Peyer's patch (tissue), 4 donors: Measurements from ENCODE around the gene MBD3L2. TPM values are rescaled to one million over a fixed set of nuclear protein-coding genes. Genes with fewer than 3 reads are reported as not detected.
"Not testable (repeated sequence)": the region's sequence is repeated elsewhere in the genome, so short reads cannot be mapped to it uniquely, and the experiment has no call there.

ENCODE experiments used
- DNase-seq, 3 donors: peaks; one replicate each; pipeline ENCODE4 v3.0.0-alpha.2; 2017 to 2019
- H3K27ac ChIP-seq, 4 donors: fragments of 200-600 bp; sonication (generic); one replicate each; pipeline ENCODE4 v1.5.1; 2016 to 2019
- H3K27me3 ChIP-seq, 2 donors: fragments of 200-600 bp; sonication (generic); one replicate each; pipeline ENCODE4 v1.5.1; 2019
- H3K36me3 ChIP-seq, 3 donors: fragments of 200-600 bp; sonication (generic); one replicate each; pipeline ENCODE4 v1.5.1; 2016 to 2019
- H3K4me1 ChIP-seq, 4 donors: fragments of 200-600 bp; sonication (generic); one replicate each; pipeline ENCODE4 v1.5.1; 2016 to 2019
- H3K4me3 ChIP-seq, 4 donors: fragments of 200-600 bp; sonication (generic); 1 replicate in 3 of 4; 2 replicates in 1 of 4; pipeline ENCODE4 v1.5.1; 2016 to 2019; ENCODE audit warnings: mild to moderate bottlenecking in 1 of 4
- H3K9me3 ChIP-seq, 4 donors: fragments of 200-600 bp; sonication (generic); one replicate each; pipeline ENCODE4 v1.5.1; 2016 to 2019; ENCODE audit warnings: mild to moderate bottlenecking in 1 of 4
- POLR2A ChIP-seq, 2 donors: fragments of 450-650 bp; IDR thresholded peaks; one replicate each; pipeline ENCODE4 v1.5.1; 2017; ENCODE audit warnings: antibody characterized with exemption in 2 of 2, mild to moderate bottlenecking in 2 of 2, moderate library complexity in 2 of 2
- total RNA-seq, 4 donors: library from RNA; depleted of rRNA; stranded (reverse); fragments of >200 nt; gene quantifications; one replicate each; pipeline ENCODE4 v1.1.0, GENCODE V29; 2016
- TF ChIP-seq, protein P1 (sequence below), 6 experiments: fragments of 450-650 bp in 4 of 6; fragments of 200-600 bp in 2 of 6; sonication (generic) in 1 of 6; IDR thresholded peaks; one replicate each; pipeline ENCODE4 v1.5.1; 2017 to 2019; ENCODE audit warnings: antibody characterized with exemption in 6 of 6, mild to moderate bottlenecking in 3 of 6, moderate library complexity in 1 of 6

Gene MBD3L2
- total RNA-seq, 4 donors from 2014 or later = not detected

- Histone ChIP-seq H3K27ac (no peak overlapping the region), H3K36me3 (no peaks in the 10 kb centered on the region), H3K9me3 (no peaks in the 10 kb centered on the region), H3K4me1 (no peaks in the 10 kb centered on the region), H3K4me3 (no peak overlapping the region), H3K27me3 (no peaks in the 10 kb centered on the region)
- no peak for DNase-seq
- TF ChIP-seq, protein P1, sequence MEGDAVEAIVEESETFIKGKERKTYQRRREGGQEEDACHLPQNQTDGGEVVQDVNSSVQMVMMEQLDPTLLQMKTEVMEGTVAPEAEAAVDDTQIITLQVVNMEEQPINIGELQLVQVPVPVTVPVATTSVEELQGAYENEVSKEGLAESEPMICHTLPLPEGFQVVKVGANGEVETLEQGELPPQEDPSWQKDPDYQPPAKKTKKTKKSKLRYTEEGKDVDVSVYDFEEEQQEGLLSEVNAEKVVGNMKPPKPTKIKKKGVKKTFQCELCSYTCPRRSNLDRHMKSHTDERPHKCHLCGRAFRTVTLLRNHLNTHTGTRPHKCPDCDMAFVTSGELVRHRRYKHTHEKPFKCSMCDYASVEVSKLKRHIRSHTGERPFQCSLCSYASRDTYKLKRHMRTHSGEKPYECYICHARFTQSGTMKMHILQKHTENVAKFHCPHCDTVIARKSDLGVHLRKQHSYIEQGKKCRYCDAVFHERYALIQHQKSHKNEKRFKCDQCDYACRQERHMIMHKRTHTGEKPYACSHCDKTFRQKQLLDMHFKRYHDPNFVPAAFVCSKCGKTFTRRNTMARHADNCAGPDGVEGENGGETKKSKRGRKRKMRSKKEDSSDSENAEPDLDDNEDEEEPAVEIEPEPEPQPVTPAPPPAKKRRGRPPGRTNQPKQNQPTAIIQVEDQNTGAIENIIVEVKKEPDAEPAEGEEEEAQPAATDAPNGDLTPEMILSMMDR (IDR thresholded peaks at IDR 0.05) = no peak
- TF ChIP-seq POLR2A (IDR thresholded peaks at IDR 0.05) = no peak
Observed at GRCh38 chr19:7007859-7008258, 41.3 kb upstream of the MBD3L2 start.

GRCh38 chr19:7010722-7011593, 38.2 kb upstream of the MBD3L2 start:
- Histone ChIP-seq H3K4me3 (no peak overlapping the region), H3K4me1 (no peaks in the 10 kb centered on the region), H3K27ac (no peak overlapping the region), H3K36me3 (no peaks in the 10 kb centered on the region), H3K9me3 (no peaks in the 10 kb centered on the region), H3K27me3 (no peaks in the 10 kb centered on the region)
- no peak for TF ChIP-seq POLR2A (IDR thresholded peaks at IDR 0.05)
- TF ChIP-seq, protein P1 (IDR thresholded peaks at IDR 0.05) = no peak
- no peak for DNase-seq

- H3K27me3 ChIP-seq = no peaks in the 10 kb centered on the region
- H3K36me3 ChIP-seq = no peaks in the 10 kb centered on the region
- no peak overlapping the region for H3K4me3 ChIP-seq
- no peak overlapping the region for H3K27ac ChIP-seq
- no peaks in the 10 kb centered on the region for H3K9me3 ChIP-seq
- DNase-seq = no peak
- H3K4me1 ChIP-seq = no peaks in the 10 kb centered on the region
- no peak for TF ChIP-seq POLR2A (IDR thresholded peaks at IDR 0.05)
- TF ChIP-seq, protein P1 (IDR thresholded peaks at IDR 0.05) = no peak
Observed at GRCh38 chr19:7013678-7014077, 35.4 kb upstream of the MBD3L2 start.

GRCh38 chr19:7018828-7019227, 30.3 kb upstream of the MBD3L2 start:
- no peak for TF ChIP-seq POLR2A (IDR thresholded peaks at IDR 0.05)
- TF ChIP-seq, protein P1 (IDR thresholded peaks at IDR 0.05) = no peak
- no peak overlapping the region for H3K27ac ChIP-seq
- no peaks in the 10 kb centered on the region for H3K9me3 ChIP-seq

GRCh38 chr19:7021331-7021730, 27.8 kb upstream of the MBD3L2 start, which contains the start of gene MBD3L2B:
Gene MBD3L2B (minus strand): TSS chr19:7021431. CDS start chr19:7021397, 34 bp downstream.
- H3K4me1 ChIP-seq, H3K27ac ChIP-seq, H3K27me3 ChIP-seq, H3K4me3 ChIP-seq, DNase-seq, H3K36me3 ChIP-seq, H3K9me3 ChIP-seq: not testable (repeated sequence)

More at GRCh38 chr19:7018828-7019227, 30.3 kb upstream of the MBD3L2 start:
- Histone ChIP-seq H3K4me3 (no peak overlapping the region), H3K4me1 (no peaks in the 10 kb centered on the region), H3K27me3 (no peaks in the 10 kb centered on the region), H3K36me3 (no peaks in the 10 kb centered on the region)
- DNase-seq = no peak

DNA sequence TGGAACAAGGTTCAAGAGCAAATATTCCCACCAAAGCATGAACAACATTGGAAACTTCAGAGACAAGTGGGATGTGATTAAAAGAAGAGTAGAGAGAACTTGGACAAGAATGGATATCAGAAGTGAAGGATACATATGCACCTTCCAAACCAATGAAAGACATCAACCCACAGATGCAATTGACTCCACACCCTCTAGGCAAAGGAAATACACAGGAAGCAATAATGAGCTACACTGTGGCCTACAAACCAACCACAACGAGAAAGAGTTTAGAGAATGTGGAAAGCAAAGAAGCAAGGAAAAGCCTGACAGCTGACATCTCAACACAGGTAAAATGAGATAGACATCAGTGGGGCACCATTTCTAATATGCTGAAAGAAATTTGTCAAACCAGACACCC, 20.3 kb upstream of the MBD3L2 start:
- not testable (repeated sequence) for DNase-seq, H3K36me3 ChIP-seq, H3K27me3 ChIP-seq, H3K27ac ChIP-seq, H3K4me3 ChIP-seq, H3K4me1 ChIP-seq, H3K9me3 ChIP-seq

- H3K27me3 ChIP-seq, DNase-seq, H3K27ac ChIP-seq, H3K4me3 ChIP-seq, H3K4me1 ChIP-seq, H3K9me3 ChIP-seq, H3K36me3 ChIP-seq: not testable (repeated sequence)
Observed at GRCh38 chr19:7030278-7030677, 18.8 kb upstream of the MBD3L2 start, which contains the start of gene MBD3L5. Gene MBD3L5 (plus strand): TSS chr19:7030578. CDS start chr19:7030612, 34 bp downstream.

DNA sequence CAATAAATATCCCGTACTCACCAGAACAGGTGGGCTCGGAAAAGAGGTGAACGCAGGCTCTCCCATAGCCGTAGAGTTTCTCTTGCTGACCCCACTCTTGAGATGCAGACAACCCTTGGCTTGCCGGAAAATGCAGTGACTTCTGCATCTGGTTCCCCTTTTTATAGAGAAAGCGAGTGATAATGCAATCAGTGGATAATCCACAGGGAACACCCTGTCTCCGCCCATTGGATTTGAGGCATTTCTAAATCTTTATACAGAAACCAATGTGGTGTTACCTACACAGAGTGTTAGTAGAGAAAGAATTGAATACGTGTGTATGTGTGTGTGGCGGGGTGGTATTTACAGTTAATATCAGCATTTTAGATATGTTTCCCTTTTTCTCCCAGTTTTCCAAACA, 9.0 kb upstream of the MBD3L2 start, which contains the start of gene MBD3L4:
Gene MBD3L4, minus strand, starts transcription at position 101 of the 400 bp plus-strand sequence. Its CDS starts 35 bp downstream, at position 66.
- not testable (repeated sequence) for DNase-seq

GRCh38 chr19:7041563-7041962, 7.6 kb upstream of the MBD3L2 start:
- not testable (repeated sequence) for H3K27ac ChIP-seq, H3K27me3 ChIP-seq, H3K36me3 ChIP-seq, DNase-seq, H3K4me3 ChIP-seq, H3K9me3 ChIP-seq, H3K4me1 ChIP-seq

More for the DNA sequence above, 9.0 kb upstream of the MBD3L2 start, which contains the start of gene MBD3L4:
- H3K9me3 ChIP-seq, H3K4me1 ChIP-seq, H3K27ac ChIP-seq, H3K27me3 ChIP-seq, H3K36me3 ChIP-seq, H3K4me3 ChIP-seq: not testable (repeated sequence)

DNA sequence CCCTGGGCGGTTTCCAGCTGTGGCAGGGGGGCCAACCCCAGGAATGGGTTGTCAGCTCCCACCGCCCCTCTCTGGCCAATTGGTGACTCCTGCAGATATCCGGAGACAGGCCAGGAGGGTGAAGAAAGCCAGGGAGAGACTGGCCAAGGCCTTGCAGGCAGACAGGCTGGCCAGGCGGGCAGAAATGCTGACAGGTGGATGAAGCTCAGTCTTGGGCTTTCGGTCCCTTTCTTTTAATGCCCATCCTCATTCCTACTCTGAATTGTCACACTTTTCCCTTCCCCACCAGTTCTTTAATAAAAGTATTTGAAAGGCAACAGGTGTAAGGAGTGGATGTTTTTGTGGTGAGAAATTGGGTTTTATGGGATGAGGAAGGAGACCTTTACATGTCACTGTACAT, 2.3 kb downstream of the MBD3L2 start:
- not testable (repeated sequence) for H3K27ac ChIP-seq, DNase-seq, H3K36me3 ChIP-seq, H3K9me3 ChIP-seq, H3K4me3 ChIP-seq, H3K27me3 ChIP-seq, H3K4me1 ChIP-seq
